Epithelial cell of esophagus (primary cell): ENCODE results near the gene HSPA14.
A peak's percentile ranks its signal among the peaks of the same experiment; 100 is the strongest.

Source experiments
- DNase-seq: peaks from one replicate; pipeline ENCODE4 v3.0.0; 2010; ENCODE audit warnings: low read depth
- H3K4me3 ChIP-seq: 2 replicates; pipeline ENCODE4 v1.5.1; 2011; ENCODE audit warnings: mild to moderate bottlenecking, low read length, control low read depth
- TF ChIP-seq, protein P1 (sequence below): IDR thresholded peaks from 2 replicates; pipeline ENCODE4 v1.5.1; 2011; ENCODE audit warnings: low read depth, mild to moderate bottlenecking, low read length, control low read depth, inconsistent platforms; ENCODE audit not compliant: insufficient read depth; ENCODE audit errors: missing control alignments

Gene HSPA14

DNA sequence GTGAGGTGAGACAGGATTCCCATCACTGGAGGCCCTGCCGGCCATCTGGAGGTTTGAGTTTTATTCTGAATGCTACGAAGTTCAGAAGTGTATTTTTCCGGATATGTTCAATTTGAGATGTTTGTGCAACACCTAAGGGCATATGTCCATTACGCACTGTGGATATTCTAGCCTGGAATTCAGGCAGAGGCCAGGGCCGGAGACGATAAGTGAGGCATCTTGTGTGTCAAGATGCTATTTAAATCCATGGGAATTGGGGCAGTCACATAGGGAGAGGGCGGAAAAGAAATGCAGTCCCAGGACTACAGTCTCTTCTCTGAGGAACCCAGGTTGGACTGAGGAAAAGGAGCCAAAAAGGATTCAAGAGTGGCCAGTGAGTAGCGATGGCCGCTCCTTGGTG is 38.7 kb downstream of the HSPA14 start:
- no peak for DNase-seq
- H3K4me3 ChIP-seq = peak overlapping the region; percentile 96

DNA sequence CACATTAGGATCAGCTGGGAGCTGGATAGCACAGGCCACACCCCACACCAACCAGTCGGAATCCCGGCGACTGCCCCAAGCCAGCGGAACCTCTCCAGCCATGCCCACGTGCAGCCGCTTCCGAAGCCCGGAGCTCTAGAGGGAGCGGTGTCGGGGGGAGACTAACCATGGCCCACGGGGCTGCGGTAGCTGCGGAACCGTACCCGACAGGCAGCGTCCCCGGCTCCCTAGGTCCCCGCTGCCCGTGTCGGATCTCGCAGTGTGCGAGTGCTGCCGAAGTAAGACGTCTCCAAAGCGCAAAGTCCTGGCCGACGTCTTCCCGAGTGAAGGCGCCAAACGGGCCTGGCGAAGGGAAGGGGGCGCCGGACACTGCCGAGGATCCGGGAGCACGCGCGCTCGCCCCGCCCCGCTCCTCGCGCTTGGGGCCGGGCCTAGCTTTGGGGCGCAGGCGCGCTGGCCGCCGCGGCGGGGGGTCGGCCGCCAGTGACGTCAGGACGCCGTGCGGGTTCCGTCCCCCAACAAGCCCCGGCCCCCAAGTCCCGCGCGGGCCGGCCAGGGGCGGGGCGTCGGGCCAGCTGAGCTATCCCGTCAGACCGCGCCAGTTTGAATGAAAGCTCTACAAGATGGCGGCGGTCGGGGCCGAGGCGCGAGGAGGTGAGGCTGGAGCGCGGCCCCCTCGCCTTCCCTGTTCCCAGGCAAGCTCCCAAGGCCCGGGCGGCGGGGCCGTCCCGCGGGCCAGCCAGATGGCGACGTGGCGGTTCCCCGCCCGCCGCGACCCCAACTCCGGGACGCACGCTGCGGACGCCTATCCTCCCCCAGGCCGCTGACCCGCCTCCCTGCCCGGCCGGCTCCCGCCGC is 40.4 kb downstream of the HSPA14 start, which contains the start of gene SUV39H2:
Gene SUV39H2, plus strand, starts transcription at position 601 of the 858 bp plus-strand sequence. Its CDS starts 23 bp downstream, at position 624.
- TF ChIP-seq, protein P1, sequence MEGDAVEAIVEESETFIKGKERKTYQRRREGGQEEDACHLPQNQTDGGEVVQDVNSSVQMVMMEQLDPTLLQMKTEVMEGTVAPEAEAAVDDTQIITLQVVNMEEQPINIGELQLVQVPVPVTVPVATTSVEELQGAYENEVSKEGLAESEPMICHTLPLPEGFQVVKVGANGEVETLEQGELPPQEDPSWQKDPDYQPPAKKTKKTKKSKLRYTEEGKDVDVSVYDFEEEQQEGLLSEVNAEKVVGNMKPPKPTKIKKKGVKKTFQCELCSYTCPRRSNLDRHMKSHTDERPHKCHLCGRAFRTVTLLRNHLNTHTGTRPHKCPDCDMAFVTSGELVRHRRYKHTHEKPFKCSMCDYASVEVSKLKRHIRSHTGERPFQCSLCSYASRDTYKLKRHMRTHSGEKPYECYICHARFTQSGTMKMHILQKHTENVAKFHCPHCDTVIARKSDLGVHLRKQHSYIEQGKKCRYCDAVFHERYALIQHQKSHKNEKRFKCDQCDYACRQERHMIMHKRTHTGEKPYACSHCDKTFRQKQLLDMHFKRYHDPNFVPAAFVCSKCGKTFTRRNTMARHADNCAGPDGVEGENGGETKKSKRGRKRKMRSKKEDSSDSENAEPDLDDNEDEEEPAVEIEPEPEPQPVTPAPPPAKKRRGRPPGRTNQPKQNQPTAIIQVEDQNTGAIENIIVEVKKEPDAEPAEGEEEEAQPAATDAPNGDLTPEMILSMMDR = no peak
- H3K4me3 ChIP-seq = peak within 1 kb of the TSS; percentile 96
- DNase-seq = peak; percentile 97

More for the DNA sequence above, 38.7 kb downstream of the HSPA14 start:
- TF ChIP-seq, protein P1 = no peak

DNA sequence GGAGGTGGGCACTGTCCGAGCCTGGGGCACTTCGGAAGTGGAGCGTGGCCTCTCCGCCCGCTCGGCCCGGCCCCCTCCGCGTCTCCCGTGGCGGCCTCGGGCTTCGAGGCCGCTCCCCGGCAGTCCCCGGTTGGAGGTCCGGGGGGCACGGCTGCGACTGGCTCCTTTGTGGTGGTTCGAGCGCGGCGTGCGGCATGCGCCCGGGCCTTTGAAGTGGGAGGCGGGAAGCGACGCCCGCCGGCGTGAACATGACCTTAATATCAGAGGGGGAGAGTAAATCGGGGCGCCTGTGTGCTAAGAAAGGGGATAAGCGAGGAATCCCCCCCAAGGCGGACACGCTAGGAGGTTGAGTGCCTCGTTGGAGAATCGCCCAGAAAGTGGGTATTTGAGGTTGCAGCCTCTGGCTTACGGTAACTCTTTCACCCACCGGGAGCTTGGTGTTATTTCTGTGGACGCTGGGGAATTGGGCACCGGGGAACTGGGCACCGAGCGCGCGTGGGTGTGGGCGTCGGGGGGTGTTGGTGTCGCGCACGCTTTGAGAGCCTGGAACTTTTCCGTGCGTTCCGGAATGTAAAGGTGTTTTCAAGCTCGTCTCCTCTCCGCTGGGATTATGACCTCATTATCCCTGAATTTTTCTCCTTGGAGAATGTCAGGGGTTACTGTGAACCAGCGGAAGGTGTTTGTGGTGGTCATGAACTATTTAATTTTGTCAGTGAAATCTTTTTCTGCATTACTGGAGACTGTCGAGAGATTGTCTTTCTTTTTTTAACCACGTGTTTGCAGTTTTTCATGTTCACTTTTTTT is 41.2 kb downstream of the HSPA14 start:
- peak; percentile 35 for DNase-seq

DNA sequence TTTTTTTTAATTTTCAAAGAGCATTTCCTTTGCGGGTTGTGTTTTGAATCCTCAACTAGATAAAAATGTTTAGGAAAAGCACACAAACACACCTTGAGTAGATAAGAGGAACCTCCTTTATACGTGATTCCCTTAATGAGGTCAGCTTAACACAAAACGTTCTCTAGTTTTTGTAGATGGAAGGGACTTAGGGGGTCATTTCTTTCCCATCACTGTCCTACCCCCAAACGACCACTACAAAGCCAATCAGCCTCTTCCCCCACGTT is 41.8 kb downstream of the HSPA14 start:
- TF ChIP-seq, protein P1 = no peak
- no peak for DNase-seq
- peak overlapping the region; percentile 87 for H3K4me3 ChIP-seq

More for the DNA sequence above, 41.2 kb downstream of the HSPA14 start:
- TF ChIP-seq, protein P1 = no peak
- peak overlapping the region; percentile 87 for H3K4me3 ChIP-seq

DNA sequence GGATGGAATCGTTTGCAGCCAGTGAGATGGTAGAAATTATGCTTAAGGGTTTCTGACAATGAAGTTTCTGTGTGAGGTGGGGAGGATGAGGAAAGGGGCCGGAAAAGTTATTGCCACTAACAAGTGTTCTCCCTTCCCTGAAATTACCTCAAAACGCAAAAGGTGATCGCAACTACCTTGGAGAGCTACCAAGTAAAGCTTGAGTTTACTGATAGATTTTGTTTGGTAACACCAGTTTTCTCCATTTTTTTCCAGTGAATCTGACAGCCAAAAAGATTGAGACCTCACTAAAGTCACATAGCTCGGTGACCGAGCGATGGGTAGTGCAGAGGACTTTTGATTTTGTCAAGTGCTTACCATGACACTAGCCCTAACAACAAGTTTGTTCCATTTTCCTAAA is 42.1 kb downstream of the HSPA14 start:
- peak; percentile 22 for DNase-seq
- peak overlapping the region; percentile 87 for H3K4me3 ChIP-seq
- TF ChIP-seq, protein P1 = no peak

DNA sequence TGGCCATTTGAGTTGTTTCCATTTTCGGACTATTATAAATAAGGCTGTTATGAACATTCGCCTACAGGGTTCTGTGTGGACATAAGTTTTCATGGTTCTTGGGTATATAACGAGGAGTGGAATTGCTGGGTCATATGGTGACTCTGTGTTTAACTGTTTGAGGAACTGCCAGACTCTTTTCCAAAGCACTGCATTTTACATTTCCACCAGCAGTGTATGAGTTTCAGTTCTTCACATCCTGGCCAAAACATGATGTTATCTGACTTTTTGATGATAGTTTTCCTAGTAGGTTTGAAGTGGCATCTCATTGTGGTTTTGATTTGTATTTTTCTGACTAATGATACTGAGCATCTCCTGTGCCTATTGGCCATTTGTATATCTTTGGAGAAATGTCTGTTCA is 46.0 kb downstream of the HSPA14 start:
- no peak overlapping the region for H3K4me3 ChIP-seq
- TF ChIP-seq, protein P1 = no peak
- no peak for DNase-seq
